ENCODE results near the gene TCF21. TPM values are rescaled to one million over a fixed set of nuclear protein-coding genes. Genes with fewer than 3 reads are reported as not detected.

TCF21 gene
- total and polyA plus RNA-seq, 2 experiments from 2014 or later = 0.17 to 0.19 TPM

- TF ChIP-seq ZNF462 (CRISPR knock-in tag; IDR thresholded peaks at IDR 0.05) (no peak), EZH2phosphoT487 (IDR thresholded peaks at IDR 0.05; ENCODE audit: unreplicated experiment) (no peak)
These were observed 5.0 kb downstream of the TCF21 start (continued) for GRCh38 chr6:133893946-133894345.

- no peak for DNase-seq (ENCODE audit: low spot score)
These were observed 5.5 kb downstream of the TCF21 start for GRCh38 chr6:133894369-133894768.

More at GRCh38 chr6:133894369-133894768, 5.5 kb downstream of the TCF21 start:
- Mint-ChIP-seq H3K36me3 (ENCODE audit: low read depth) (no peaks in the 10 kb centered on the region), H3K27ac (no peak overlapping the region), H3K27me3 (ENCODE audit: insufficient read depth, low read depth, poor library complexity) (peaks cover 81% of the 10 kb centered on the region), H3K9me3 (no peaks in the 10 kb centered on the region; the same call in 2 of the 3 replicates), H3K4me3 (no peak overlapping the region), H3K4me1 (peaks cover 44% of the 10 kb centered on the region)
- Histone ChIP-seq H4K20me1 (replicated peaks; ENCODE audit: insufficient read depth) (no peaks in the 10 kb centered on the region), H3K27ac (ENCODE audit: low read depth) (no peak overlapping the region), H3K36me3 (ENCODE audit: insufficient read depth) (no peaks in the 10 kb centered on the region; the same call in 1 of the 2 replicates), H3K27me3 (ENCODE audit: insufficient read depth) (peaks cover 99% of the 10 kb centered on the region), H3F3A (replicated peaks; ENCODE audit: low read depth) (peaks cover 10% of the 10 kb centered on the region; the same call in 1 of the 2 replicates), H2AFZ (no peak overlapping the region), H3K4me2 (no peak overlapping the region), H3K4me3 (no peak overlapping the region), H3K79me2 (replicated peaks; ENCODE audit: insufficient read depth) (no peaks in the 10 kb centered on the region), H3K4me1 (ENCODE audit: insufficient read depth) (peaks cover 57% of the 10 kb centered on the region), H3K9me2 (ENCODE audit: insufficient read depth) (no peaks in the 10 kb centered on the region)
- ATAC-seq = no peak
- no peak for TF ChIP-seq ETS1 (IDR thresholded peaks at IDR 0.05)
- TF ChIP-seq ZNF331 (CRISPR knock-in tag; IDR thresholded peaks at IDR 0.05; ENCODE audit: low read depth) = no peak
- TF ChIP-seq STAT1 (IDR thresholded peaks at IDR 0.05; ENCODE audit: unreplicated experiment) = no peak
- no peak for TF ChIP-seq ZNF114 (CRISPR knock-in tag; IDR thresholded peaks at IDR 0.05)

Measured in GM23338 (cell line).